HG03521 (cell line): ENCODE measurements around the gene RASA2.
"Not testable (repeated sequence)": the region's sequence is repeated elsewhere in the genome, so short reads cannot be mapped to it uniquely, and the experiment has no call there.

ENCODE experiments used
- ATAC-seq: cut with Tn5 transposase; IDR thresholded peaks from one replicate; pipeline ENCODE4 v1.9.1; 2021; ENCODE audit warnings: mild to moderate bottlenecking, moderate library complexity; ENCODE audit not compliant: unreplicated experiment

Gene RASA2

GRCh38 chr3:141575879-141576743, 89.3 kb downstream of the RASA2 start:
- ATAC-seq: no peak

GRCh38 chr3:141576744-141577052, 89.9 kb downstream of the RASA2 start:
- no peak for ATAC-seq

- ATAC-seq: no peak
Measured at GRCh38 chr3:141578202-141578973, 91.6 kb downstream of the RASA2 start.

GRCh38 chr3:141594357-141594756, 107.5 kb downstream of the RASA2 start:
- ATAC-seq: no peak

GRCh38 chr3:141597931-141598330, 111.1 kb downstream of the RASA2 start:
- no peak for ATAC-seq

- no peak for ATAC-seq
Measured at GRCh38 chr3:141600331-141600730, 113.5 kb downstream of the RASA2 start.

- ATAC-seq: no peak
Measured at GRCh38 chr3:141602706-141603105, 115.9 kb downstream of the RASA2 start.

DNA sequence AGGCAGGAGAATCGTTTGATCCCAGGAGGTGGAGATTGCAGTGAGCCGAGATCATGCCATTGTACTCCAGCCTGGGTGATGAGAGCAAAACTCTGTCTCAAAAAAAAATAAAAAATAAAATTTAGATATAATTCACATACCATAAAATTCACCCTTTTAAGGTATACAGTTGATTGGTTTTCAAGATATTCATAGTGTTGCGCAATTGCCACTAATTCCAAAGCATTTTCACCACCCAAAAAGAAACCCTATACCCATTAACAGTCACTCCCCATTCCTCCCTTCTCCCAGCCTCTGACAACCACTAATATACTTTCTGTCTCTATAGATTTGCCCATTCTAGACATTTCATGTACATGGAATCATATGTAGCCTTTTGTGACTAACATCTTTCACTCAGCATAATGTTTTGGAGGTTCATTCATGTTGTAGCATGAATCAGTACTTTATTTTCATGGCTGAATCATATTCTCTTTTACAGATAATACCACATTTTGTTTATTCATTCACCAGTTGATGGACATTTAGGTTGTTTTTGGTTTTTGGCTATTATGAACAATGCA, 116.7 kb downstream of the RASA2 start:
- no peak for ATAC-seq

- no peak for ATAC-seq
Measured at GRCh38 chr3:141605883-141606282, 119.1 kb downstream of the RASA2 start.

DNA sequence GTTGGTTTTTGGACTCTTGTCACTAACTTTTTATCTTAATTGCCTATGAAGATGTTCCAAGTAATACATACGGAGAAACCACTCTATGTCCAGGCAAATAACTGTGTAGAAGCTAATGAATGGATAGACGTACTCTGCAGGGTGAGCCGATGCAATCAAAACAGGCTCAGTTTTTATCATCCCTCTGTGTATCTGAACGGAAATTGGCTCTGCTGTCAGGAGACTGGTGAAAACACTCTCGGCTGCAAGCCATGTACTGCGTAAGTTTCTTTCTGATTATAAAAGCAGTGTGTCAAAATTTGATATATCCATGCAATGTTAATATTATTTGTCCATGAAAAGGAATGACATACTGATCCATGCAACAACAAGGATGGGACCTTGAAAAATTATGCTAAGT, 121.6 kb downstream of the RASA2 start:
- ATAC-seq: no peak

DNA sequence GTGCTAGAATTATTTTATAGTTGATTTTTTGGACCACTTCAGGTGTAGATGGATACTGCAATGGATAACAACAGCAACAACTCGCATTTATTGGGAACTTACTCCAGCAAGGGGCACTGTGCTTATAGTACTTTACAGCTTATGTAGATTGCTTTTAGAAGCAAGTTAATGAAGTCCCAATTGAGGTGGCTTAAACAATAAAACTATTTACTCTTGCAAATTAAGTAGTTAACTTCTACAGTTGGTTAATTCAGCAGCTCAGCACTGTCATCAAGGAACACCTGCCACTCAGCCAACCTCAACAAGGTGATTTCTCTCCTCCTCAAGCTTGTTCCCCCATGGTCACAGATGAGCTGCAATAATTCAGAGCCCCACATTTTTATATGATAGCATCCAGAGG, 124.1 kb downstream of the RASA2 start:
- ATAC-seq: no peak

DNA sequence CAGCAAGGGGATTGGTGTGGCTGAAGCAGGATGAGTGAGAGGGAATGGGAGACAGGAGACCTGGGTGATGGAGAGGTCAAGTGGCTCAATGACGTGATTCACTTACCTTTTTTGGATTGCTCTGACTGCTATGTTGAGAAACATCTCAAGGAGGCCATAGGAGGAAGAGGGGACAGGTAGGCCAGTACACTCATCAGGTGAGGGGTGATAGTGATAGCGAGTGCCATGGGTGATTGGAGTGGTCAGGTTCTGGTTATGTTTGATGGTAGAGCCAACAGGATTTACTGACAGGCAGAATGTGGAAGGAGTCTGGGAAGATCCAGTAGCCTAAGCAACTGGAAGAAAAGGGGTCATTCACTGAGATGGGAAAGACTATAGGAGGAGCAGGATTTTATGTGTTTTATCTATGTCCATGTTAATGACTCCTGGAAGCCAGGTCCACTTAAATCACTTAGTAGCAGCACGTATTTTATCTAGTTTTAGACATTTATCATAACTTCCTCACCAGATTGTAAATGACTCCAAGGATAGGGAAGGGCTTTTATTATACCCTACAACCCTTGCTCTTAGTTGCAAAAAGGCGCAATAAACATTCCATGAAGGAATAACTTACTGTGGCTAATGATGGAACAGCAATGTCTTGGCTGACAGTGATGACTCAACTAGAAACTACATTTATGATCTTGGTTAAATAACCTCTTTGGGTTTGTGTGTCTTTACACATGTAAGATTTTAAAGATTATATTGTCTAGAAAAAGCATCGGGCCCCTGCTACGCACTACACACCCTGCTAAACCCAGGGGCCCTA, 131.5 kb downstream of the RASA2 start:
- no peak for ATAC-seq

DNA sequence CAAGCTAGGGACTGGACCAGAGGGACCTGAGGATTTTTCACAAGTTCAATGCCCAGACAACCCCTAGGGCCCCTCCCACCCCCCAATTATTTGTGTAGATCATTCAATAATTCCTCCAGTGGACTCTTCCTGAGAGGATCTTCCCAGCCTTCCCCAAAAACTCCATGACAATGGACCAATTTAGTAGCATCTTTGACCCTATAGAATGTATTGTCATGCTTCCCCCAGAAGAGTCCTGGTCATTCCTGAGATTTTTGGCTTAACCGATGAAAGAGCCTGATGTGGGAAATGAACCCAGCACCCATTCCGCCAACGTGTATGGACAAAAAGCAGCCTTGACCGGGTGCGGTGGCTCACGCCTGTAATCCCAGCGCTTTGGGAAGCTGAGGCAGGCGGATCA, 132.1 kb downstream of the RASA2 start:
- ATAC-seq: no peak

DNA sequence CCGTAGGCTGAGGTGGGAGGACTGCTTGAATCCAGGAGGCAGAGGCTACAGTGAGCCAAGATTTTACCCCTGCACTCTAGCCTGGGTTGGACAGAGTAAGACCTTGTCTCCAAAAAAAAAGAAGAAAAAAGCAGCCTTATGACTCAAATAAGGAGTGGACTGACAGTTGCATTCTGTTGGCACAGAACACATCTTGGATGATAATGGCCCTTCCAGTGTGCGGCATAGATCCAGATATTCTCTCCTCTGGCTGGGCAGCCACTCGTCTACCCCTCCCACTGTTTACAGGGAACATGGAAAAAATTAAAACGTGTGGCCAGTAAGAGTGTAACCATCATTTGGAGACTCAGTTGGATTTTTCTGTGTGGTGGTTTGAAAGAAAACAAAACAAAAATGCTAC, 132.6 kb downstream of the RASA2 start:
- ATAC-seq: no peak

DNA sequence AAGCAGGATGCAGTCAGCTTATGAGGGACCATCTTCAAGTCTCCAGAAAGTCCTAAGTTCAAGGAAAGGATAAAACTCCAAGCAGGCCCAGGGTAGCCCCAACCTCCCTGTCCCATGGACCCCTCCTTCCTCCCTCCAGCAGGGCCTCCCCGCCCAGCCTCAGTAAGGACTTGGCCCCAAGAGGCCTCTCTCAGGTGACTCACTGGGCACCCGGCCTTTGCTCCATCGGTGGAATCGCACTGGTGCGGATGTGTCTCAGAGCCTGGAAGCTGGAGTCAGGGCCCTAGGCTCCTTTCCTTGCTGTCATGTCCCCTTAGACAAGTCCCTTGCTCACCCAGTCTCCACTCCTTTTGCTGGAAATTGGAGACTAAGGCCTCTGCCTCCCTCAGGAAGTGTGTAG, 136.9 kb downstream of the RASA2 start:
- ATAC-seq: no peak

DNA sequence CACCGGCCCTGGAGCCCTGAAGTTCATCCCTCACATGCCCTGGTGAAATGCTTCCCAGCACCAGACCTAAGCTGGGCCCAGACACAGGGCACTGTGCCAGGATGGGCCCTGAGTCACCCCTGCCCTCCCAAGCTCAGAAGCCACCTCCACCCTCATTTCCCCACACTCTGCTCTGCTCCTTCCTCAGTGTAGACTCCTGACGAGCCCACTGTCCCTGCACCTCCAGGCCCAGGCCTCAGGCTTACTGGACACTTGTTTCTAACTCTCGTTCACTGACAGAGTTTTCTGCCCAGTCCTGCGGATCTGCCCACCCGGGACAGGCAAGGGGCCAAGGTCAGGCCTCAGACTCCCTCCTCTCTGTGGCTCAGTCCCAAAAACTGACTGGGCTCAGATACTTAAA, 138.7 kb downstream of the RASA2 start:
- ATAC-seq: no peak

- not testable (repeated sequence) for ATAC-seq
Measured at GRCh38 chr3:141628334-141628733, 141.5 kb downstream of the RASA2 start.

DNA sequence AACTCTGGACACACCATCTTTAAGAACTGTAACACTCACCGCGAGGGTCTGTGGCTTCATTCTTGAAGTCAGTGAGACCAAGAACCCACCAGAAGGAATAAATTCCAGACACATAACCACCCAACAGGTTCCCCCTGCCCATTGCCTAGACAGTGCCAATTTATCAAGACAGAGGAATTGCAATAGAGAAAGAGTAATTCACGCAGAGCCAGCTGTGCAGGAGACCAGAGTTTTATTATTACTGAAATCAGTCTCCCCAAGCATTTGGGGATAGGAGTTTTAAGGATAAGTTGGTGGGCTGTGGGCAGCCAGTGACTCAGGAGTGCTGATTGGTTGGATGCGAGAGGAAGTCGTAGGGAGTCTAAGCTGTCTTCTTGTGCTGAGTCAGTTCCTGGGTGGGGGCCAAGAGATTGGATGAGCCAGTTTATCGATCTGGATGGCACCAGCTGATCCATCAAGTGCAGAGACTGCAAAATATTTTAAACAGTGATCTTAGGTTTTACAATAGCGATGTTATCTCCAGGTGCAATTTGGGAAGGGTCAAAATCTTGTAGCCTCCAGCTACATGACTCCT, 142.1 kb downstream of the RASA2 start:
- ATAC-seq: not testable (repeated sequence)

DNA sequence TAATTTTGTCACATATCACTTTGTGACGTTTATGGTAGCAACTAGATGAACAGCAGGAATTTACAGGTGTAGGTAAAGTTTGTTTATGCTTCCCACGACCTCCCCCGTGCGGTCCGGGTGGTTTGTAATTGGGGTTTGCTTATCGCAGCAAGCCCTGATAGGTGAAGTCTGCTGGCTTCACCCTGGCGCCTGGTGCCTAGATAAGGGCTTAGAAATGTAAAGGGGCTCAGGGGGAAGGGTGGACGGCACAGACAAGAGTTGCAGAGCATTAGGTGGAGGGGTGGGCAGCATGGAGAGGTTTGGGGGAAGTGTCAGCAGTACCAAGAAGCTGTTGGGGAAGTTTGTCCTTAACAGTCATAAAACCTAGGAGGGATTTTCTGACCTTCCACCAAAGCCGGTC, 143.1 kb downstream of the RASA2 start:
- no peak for ATAC-seq

- ATAC-seq: no peak
Measured at GRCh38 chr3:141632779-141633374, 146.1 kb downstream of the RASA2 start.
